HCT116 (cell line): Measurements from ENCODE around the gene RAB27A. TPM values are rescaled to one million over a fixed set of nuclear protein-coding genes. Genes with fewer than 3 reads are reported as not detected.

Experiments
- total RNA-seq: library from RNA; stranded (reverse); gene quantifications from one replicate; pipeline ENCODE4 v1.2.1, GENCODE V29; 2021; ENCODE audit not compliant: unreplicated experiment

RAB27A gene
- total RNA-seq, 1 experiment from 2014 or later: 8.8 TPM

Other genes with a start within 250 kb of the RAB27A start
- gene RSL24D1, start 92.9 kb downstream of the RAB27A start, total RNA-seq: 149 TPM
- gene PIGBOS1, start 29.3 kb upstream of the RAB27A start, total RNA-seq: 15.3 TPM
- gene PIGB, start 29.4 kb upstream of the RAB27A start, total RNA-seq: 15.1 TPM
- 8.5 TPM for gene CCPG1, start 118.5 kb upstream of the RAB27A start, total RNA-seq
- gene PIERCE2, start 118.7 kb upstream of the RAB27A start, total RNA-seq: 2.0 TPM
- gene DNAAF4, start 218.4 kb upstream of the RAB27A start, total RNA-seq: 3.1 TPM